ENCODE measurements around the gene OR2T3.
"Not testable (repeated sequence)": the region's sequence is repeated elsewhere in the genome, so short reads cannot be mapped to it uniquely, and the experiment has no call there.

The OR2T3 gene

DNA sequence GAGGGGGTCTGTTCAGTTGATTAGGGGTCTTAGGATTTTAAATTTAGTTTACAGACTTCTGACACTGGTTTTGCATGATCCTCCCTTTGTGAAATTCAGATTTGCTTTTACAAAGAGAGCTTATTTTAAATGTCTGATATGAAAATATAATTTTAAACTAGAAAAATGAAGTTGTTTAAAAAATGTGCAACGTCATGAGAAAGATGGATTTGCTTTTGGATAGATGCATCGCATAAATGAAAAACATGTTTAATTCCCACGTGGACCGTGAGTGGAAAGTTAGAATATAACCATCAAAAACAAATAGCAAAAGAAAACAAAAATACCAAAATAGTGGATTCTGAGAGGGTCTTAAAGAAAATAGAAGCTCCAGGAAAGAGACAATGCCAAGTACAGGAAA is 2.0 kb upstream of the OR2T3 start:
- no peak for DNase-seq

DNA sequence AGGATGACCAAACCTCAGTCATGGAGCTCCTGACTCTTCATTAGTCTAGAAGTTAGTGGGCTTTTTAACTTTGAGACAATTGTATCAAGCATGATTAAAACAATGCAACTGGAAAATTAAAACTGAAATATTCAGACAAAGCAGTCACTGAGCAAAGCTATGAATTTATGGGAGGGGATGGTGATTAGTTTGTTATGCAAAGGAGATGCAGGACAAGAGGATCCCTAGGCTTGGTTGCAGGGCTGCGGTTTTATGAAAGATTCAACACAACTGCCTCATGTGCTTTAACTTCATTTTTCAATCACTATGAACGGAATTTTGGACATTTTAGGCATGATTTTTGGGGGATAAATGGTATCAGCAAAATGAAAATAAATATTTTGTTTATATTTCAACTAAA is 1.0 kb upstream of the OR2T3 start:
- not testable (repeated sequence) for DNase-seq

DNA sequence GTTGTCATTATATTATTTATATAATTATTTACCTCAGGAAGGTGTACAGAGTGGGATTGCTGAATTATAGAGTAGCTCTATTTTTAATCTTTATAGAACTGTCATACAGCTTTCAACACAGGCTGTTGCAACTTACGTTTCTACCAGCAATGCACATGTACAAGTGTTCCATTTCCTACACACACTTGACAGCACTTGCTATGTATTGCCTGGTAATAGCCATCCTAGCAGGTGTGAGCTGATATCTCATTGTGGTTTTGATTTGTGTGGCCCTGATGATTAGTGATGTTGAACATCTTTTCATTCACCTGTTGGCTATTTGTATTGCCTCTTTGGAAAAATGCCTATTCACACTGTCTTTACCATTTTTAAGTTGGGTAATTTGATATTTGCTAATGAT is 2.5 kb downstream of the OR2T3 start:
- DNase-seq, result not testable (repeated sequence)

DNA sequence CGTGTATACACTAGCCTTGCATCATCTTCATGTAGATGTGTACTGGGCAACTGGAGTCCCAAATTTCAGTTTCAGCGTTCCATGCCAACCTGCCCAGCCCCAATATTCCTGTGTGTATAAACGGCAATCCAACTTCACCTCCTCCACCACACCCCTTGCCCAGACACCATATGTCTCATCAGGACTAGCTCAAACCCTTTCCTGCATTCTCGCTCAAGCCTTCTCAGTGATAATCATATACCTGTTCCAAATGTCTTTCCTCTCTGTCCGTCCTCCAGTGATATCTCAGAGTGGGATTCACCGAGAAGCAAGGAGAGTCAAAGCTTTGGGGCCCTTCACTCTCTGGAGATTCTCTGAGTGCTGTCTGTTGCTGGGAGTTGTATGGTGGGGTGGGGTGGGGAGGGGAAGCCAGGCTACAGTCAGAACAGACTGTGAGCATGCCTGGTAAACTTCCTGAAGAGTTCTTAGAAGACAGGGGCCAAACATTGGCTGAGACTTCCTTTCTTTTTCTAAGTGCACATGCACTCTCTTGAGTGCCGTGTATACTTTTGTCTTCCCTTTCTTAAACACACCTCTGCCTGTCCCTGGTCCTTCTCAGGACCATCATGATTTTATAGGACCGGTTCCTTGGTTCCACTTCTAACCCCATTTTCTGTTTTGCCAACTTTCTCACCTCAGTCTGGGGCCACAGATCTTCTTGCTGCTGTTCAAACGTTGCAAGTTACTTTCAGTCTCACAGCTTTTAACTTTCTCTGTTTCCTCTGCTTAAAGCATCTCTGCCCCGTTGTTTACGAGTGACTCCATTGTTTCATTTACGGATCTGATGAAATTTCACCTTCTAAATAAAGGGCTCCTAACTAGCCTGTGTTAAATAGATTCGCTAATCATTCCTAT is 8.8 kb downstream of the OR2T3 start:
- not testable (repeated sequence) for DNase-seq

DNA sequence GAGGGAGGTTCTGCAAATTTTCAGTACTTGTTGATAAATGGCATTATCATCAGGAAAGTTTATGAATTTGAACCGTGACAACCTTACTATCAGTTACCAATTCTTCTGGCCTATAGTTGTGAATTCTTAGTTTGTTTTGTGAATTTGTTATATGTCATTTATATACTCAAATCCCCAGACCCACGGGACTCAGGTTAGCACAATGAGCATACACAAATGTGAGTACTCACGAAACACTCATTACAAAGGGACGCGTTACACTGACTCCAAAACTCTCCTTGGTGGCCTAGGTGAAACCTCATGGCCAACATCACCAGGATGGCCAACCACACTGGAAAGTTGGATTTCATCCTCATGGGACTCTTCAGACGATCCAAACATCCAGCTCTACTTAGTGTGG is 15.1 kb downstream of the OR2T3 start, which contains the start of gene OR2T5:
Gene OR2T5, plus strand, starts transcription at position 301 of the 400 bp plus-strand sequence. Its CDS starts 0 bp downstream, at position 301.
- DNase-seq, result not testable (repeated sequence)

DNA sequence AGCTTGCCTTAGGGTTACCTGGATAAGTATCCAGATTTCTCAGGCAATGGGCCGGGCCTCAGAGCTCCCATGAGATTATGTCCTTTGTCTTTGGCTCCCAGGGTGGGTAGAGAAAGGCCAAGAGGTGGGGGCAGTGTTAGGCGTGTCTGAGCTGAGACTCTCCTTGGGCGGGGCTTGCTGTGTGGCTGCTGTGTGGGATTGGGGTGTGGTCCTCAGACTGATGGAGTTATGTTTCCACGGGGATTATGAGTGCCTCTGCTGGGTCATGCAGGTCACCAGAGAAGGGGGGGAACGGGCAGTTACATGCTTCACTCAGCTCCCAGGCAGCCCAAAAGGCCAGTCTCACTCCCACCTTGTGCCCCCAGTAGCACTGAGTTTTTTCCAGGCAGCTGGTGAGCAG is 23.5 kb downstream of the OR2T3 start:
- not testable (repeated sequence) for DNase-seq

DNA sequence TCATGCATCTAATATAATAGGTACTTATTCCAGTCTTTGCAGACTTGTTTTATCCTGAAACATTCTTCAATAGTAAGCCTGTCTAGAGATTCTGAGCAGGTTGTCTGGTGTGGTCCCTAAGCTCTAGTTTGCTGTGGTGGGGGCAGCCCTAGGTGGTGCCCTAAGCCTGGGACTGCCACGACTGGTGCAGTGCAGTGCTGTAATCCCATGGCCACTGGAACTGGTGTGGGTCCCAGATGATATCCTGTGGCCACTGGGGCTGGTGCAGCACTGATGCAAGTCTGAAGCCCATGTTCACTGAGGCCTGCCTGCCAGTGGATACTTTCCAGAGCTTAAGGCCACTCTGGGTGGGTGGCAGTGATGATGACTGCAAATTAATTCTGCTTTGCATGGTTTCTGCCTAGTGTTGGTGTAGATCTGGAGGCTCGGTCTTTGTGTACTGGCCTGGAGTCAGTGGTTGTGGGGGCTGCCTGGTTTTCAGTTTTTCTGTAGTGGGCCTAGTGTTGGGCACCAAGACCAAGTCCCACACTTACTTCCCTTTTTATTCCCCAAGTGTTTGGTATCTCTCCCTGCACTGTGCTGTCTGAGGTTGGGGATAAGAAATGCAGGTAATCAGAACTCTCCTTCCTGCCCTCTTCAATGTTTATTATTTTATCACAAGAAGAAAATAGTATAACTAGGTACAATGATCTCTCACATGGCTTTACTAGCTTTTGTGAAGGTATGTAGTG is 27.3 kb downstream of the OR2T3 start:
- DNase-seq, result not testable (repeated sequence)

DNA sequence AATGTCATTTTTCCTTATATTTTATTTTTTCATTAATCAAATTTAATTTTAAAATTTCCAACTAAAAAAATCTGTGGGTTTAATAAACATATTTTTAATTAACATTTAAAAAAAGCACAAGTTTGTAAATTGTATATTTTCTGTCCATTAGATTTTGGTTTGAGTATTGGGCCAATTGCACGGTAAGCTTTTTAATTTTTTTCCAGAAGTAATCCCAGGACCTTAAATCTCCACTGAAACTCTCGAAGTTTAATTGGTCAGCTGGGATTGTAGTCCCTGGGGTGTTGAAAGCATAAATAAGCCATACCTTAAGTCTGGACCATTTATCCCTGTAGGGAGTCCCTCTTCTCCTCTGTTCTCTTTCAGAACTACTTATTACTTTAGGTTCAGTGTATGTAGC is 34.6 kb downstream of the OR2T3 start, which contains the start of gene OR2G6:
Gene OR2G6, plus strand, starts transcription at position 301 of the 400 bp plus-strand sequence. CDS start 13,574 bp downstream, outside the sequence.
- not testable (repeated sequence) for DNase-seq

DNA sequence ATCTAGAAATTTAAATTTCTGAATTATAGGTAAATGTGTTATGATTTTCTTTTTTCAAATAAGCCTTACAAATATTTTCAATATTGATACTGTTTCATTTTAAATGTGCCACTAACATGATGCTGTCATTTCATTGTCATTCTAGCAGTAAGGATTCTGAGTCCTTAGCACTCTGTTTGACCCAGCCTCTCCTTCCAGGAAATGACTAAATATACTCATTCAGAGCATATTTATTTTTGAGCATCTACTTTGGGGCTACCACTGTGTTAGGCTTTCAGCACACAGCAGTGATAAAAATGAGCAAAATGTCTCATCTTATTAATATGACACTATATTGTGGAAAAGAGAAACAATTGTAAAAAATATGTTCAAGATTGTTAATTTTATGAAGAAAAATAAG is 37.1 kb downstream of the OR2T3 start:
- not testable (repeated sequence) for DNase-seq

DNA sequence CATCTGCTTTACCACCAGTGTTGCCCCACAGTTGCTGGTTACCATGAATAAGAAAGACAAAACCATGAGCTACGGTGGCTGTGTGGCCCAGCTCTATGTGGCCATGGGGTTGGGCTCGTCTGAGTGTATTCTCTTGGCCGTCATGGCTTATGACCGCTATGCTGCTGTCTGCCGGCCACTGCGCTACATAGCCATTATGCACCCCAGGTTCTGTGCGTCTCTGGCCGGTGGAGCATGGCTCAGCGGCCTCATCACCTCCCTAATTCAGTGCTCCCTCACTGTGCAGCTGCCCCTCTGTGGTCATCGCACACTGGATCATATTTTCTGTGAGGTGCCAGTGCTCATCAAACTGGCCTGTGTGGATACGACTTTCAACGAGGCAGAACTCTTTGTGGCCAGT is 48.7 kb downstream of the OR2T3 start:
- DNase-seq, result no peak

All from amygdala (tissue), 56 donors.